SH-SY5Y (cell line): ENCODE data around the gene KRTAP11-1.

Source experiments
- GATA2 ChIP-seq: IDR thresholded peaks from 2 replicates; pipeline ENCODE4 v1.6.1; 2011; ENCODE audit warnings: mild to moderate bottlenecking, low read depth, low read length
- GATA3 ChIP-seq: IDR thresholded peaks from 2 replicates; pipeline ENCODE4 v1.6.1; 2011; ENCODE audit warnings: low read depth, mild to moderate bottlenecking, low read length, moderate library complexity

GRCh38 chr21:30842990-30843389 is 38.4 kb downstream of the KRTAP11-1 start:
- TF ChIP-seq GATA2: no peak
- TF ChIP-seq GATA3: no peak
